Uterus (tissue), 2 donors: ENCODE results near the gene NHSL1.

Experiments
- POLR2A ChIP-seq, 2 donors: fragments of 450-650 bp; IDR thresholded peaks; one replicate each; pipeline ENCODE4 v1.6.1; 2016; ENCODE audit warnings: antibody characterized with exemption in 2 of 2, mild to moderate bottlenecking in 1 of 2, moderate library complexity in 1 of 2
- TF ChIP-seq, protein P1 (sequence below), 4 experiments: fragments of 200-600 bp in 2 of 4; fragments of 450-650 bp in 2 of 4; sonication (generic) in 2 of 4; IDR thresholded peaks; one replicate each; pipeline ENCODE4 v1.5.1; 2016 to 2019; ENCODE audit warnings: antibody characterized with exemption in 4 of 4, mild to moderate bottlenecking in 2 of 4, moderate library complexity in 1 of 4

DNA sequence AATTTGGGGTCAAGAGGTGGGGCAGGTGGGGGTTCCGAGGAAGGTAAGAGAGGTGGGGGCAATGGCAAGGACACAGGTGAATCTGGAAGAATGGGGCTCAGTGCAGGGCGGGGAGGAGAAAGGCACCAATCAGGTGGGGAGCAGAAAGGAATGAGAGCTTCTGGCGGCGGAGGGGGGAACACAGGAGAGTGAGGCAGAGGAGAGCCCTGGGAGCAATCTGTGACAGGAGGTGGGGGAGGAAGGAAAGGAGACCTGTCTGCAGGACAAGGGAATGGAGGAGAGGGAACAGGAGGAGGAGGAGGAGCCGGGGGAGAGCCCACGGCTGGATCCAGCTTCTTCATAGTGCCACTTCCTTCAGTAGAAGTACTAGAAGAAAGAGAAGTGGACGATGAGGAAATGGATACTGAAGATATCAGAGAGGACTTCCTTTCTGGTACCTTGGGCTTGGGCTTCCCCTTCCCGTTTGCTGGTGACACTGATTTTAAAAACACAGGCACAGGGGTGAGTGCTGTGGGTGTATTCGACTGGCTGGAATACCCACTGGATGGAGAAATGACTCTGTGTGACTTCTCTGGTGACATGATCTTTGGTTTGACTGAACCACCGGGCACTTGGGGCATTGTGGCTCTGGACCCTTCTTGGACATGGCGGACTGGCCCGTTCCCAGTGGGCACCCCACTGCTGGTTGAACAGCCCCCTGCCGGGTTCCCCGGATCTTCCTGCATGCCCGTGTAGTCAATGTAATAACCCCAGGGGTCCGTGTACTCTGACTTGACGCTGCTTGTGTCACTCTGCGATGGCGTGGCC, 67.8 kb downstream of the NHSL1 start:
- TF ChIP-seq, protein P1, sequence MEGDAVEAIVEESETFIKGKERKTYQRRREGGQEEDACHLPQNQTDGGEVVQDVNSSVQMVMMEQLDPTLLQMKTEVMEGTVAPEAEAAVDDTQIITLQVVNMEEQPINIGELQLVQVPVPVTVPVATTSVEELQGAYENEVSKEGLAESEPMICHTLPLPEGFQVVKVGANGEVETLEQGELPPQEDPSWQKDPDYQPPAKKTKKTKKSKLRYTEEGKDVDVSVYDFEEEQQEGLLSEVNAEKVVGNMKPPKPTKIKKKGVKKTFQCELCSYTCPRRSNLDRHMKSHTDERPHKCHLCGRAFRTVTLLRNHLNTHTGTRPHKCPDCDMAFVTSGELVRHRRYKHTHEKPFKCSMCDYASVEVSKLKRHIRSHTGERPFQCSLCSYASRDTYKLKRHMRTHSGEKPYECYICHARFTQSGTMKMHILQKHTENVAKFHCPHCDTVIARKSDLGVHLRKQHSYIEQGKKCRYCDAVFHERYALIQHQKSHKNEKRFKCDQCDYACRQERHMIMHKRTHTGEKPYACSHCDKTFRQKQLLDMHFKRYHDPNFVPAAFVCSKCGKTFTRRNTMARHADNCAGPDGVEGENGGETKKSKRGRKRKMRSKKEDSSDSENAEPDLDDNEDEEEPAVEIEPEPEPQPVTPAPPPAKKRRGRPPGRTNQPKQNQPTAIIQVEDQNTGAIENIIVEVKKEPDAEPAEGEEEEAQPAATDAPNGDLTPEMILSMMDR (IDR thresholded peaks at IDR 0.05): no peak
- no peak for TF ChIP-seq POLR2A (IDR thresholded peaks at IDR 0.05)
